Measurements from ENCODE around the gene HMGXB4. TPM values are rescaled to one million over a fixed set of nuclear protein-coding genes. Genes with fewer than 3 reads are reported as not detected.

The HMGXB4 gene
- total and polyA plus RNA-seq, 2 of the 8 experiments (the other 6 are each of a cell fraction or from before 2014, with no cell fraction given) = 20.9 to 41.3 TPM

DNA sequence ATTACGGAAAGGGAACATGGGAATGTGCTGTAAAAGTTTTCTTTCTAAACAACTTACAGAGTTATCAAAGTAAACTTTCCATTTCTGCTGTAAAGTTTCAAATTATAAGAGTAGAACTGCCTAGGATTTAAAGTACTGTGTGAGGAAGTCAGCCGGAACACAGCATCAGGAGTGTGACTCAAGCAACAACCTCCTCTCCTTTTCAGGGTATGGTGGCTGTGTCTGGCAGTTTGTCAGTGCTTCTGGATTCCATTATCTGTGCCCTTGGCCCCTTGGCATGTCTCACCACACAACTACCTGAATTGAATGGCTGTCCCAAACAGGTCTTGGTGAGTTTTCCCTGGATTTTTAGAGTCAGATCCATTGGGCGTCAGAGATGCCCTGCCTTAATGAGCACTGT lies 35.5 kb downstream of the HMGXB4 start:
- Histone ChIP-seq H3K36me3 (ENCODE audit: control insufficient read depth in 2 of 4, insufficient read depth in 4 of 4, low read length in 3 of 4) (peaks cover 20 to 76% (median 51%) of the 10 kb centered on the region in 4 experiments), H3K4me1 (replicated peaks in 1 of 4; ENCODE audit: control insufficient read depth in 3 of 4, insufficient read depth in 4 of 4, low read length in 3 of 4) (no peaks in the 10 kb centered on the region), H3K27me3 (replicated peaks in 1 of 4; ENCODE audit: control insufficient read depth in 3 of 4, extremely low read depth in 1 of 4, insufficient read depth in 3 of 4, low read length in 3 of 4) (no peaks in the 10 kb centered on the region), H3K23me2 (ENCODE audit: low read depth, low read length) (no peaks in the 10 kb centered on the region), H2AK5ac (ENCODE audit: low read depth, low read length) (no peak overlapping the region), H3K79me2 (ENCODE audit: control insufficient read depth in 1 of 2, insufficient read depth in 2 of 2, low read length in 2 of 2) (no peaks in the 10 kb centered on the region), H3K4ac (replicated peaks; ENCODE audit: insufficient read length, low read depth, low read length) (no peak overlapping the region), H3K14ac (ENCODE audit: insufficient read length) (no peak overlapping the region), H4K20me1 (replicated peaks in 1 of 2; ENCODE audit: control insufficient read depth in 1 of 2, insufficient read depth in 2 of 2, low read length in 2 of 2) (no peaks in the 10 kb centered on the region), H3K79me1 (ENCODE audit: low read depth, low read length) (no peaks in the 10 kb centered on the region), H3K9ac (replicated peaks in 1 of 4; ENCODE audit: extremely low read depth in 1 of 4, low read depth in 3 of 4, low read length in 3 of 4) (no peak overlapping the region), H2BK12ac (ENCODE audit: low read depth, low read length) (no peak overlapping the region), H2BK20ac (ENCODE audit: low read length) (no peak overlapping the region), H4K8ac (ENCODE audit: extremely low read depth, insufficient read depth, low read length) (no peak overlapping the region), H3K56ac (replicated peaks; ENCODE audit: insufficient read length, low read depth, low read length) (no peak overlapping the region), H2BK5ac (ENCODE audit: low read depth, low read length) (no peak overlapping the region), H3K4me2 (ENCODE audit: insufficient read depth in 1 of 2, low read depth in 2 of 2, low read length in 2 of 2) (no peak overlapping the region), H3K18ac (ENCODE audit: extremely low read depth, low read length) (no peak overlapping the region), H3K9me3 (ENCODE audit: insufficient read depth in 2 of 2, low read depth in 1 of 2, low read length in 1 of 2) (no peaks in the 10 kb centered on the region), H2BK15ac (ENCODE audit: low read length) (no peak overlapping the region), H4K5ac (ENCODE audit: insufficient read length, low read depth, low read length) (no peak overlapping the region), H2AFZ (ENCODE audit: low read length) (no peak overlapping the region), H2BK120ac (replicated peaks; ENCODE audit: low read depth, low read length) (no peak overlapping the region), H3K23ac (ENCODE audit: insufficient read length) (no peak overlapping the region), H3K27ac (ENCODE audit: low read depth, low read length) (no peak overlapping the region), H3K4me3 (ENCODE audit: extremely low read depth in 1 of 4, insufficient read depth in 2 of 4, low read depth in 3 of 4, low read length in 4 of 4) (no peak overlapping the region), H4K91ac (replicated peaks; ENCODE audit: insufficient read length, low read length) (no peak overlapping the region)
- ChIA-PET POLR2A (ENCODE audit: partially characterized antibody) (no interaction called here), CTCF (ENCODE audit: partially characterized antibody) (no interaction called here)
- FAIRE-seq (no peak), DNase-seq (ENCODE audit: low read depth in 1 of 2, low spot score in 2 of 2) (no peak)
- TF ChIP-seq CBX5 (IDR thresholded peaks at IDR 0.05; ENCODE audit: low read depth, low read length) (no peak), TCF12 (IDR thresholded peaks at IDR 0.05; ENCODE audit: low read depth, low read length) (no peak), SRF (IDR thresholded peaks at IDR 0.05; ENCODE audit: low read depth, low read length) (no peak), MAFK (IDR thresholded peaks at IDR 0.05; ENCODE audit: low read depth, low read length) (no peak), NANOG (IDR thresholded peaks at IDR 0.05; ENCODE audit: insufficient read depth, low read depth, low read length, poor library complexity, severe bottlenecking) (no peak)
- 87% methylated on average over 3 of the region's 3 CpGs; no CpG with 5 or more reads in 1 of the 2 experiments for WGBS, 2 experiments (ENCODE audit: extremely low coverage in 1 of 2, insufficient coverage in 1 of 2, insufficient read length in 1 of 2, insufficient replicate concordance in 2 of 2, low coverage in 1 of 2, low lambda C conversion rate in 2 of 2, missing lambda C conversion rate in 1 of 2)

Measured in H1 (cell line).